Progenitor cell of endocrine pancreas (in vitro differentiated cells): Measurements from ENCODE around the gene SAFB. TPM values are rescaled to one million over a fixed set of nuclear protein-coding genes. Genes with fewer than 3 reads are reported as not detected.

ENCODE experiments used
- DNase-seq: peaks from one replicate; pipeline ENCODE4 v3.0.0; 2021; ENCODE audit warnings: low spot score; ENCODE audit not compliant: unreplicated experiment
- H3K27ac Mint-ChIP-seq: 2 replicates; pipeline ENCODE4 v1.8.0; 2021; ENCODE audit warnings: mild to moderate bottlenecking, moderate library complexity, mixed read lengths
- H3K27me3 Mint-ChIP-seq: 2 replicates; pipeline ENCODE4 v1.8.0; 2021; ENCODE audit warnings: mixed read lengths
- H3K36me3 Mint-ChIP-seq: 2 replicates; pipeline ENCODE4 v1.8.0; 2022; ENCODE audit warnings: mixed read lengths; ENCODE audit not compliant: insufficient read depth
- H3K4me1 Mint-ChIP-seq: 2 replicates; pipeline ENCODE4 v1.8.0; 2021; ENCODE audit warnings: low read depth, mixed read lengths
- H3K4me3 Mint-ChIP-seq: 2 replicates; pipeline ENCODE4 v1.8.0; 2021; ENCODE audit warnings: low read depth, mild to moderate bottlenecking, moderate library complexity, mixed read lengths
- H3K9me3 Mint-ChIP-seq: 2 replicates; pipeline ENCODE4 v1.8.0; 2021; ENCODE audit warnings: low read depth, mixed read lengths
- CTCF ChIP-seq: fragments of 200-600 bp; sonication (generic); IDR thresholded peaks from one replicate; pipeline ENCODE4 v1.5.0; 2021; ENCODE audit warnings: antibody characterized with exemption, mild to moderate bottlenecking; ENCODE audit not compliant: unreplicated experiment
- total RNA-seq: library from RNA; stranded (reverse); gene quantifications from 2 replicates; pipeline ENCODE4 v1.2.1, GENCODE V29; 2021

The SAFB gene
- total RNA-seq, 1 donor from 2014 or later, result 169 TPM

DNA sequence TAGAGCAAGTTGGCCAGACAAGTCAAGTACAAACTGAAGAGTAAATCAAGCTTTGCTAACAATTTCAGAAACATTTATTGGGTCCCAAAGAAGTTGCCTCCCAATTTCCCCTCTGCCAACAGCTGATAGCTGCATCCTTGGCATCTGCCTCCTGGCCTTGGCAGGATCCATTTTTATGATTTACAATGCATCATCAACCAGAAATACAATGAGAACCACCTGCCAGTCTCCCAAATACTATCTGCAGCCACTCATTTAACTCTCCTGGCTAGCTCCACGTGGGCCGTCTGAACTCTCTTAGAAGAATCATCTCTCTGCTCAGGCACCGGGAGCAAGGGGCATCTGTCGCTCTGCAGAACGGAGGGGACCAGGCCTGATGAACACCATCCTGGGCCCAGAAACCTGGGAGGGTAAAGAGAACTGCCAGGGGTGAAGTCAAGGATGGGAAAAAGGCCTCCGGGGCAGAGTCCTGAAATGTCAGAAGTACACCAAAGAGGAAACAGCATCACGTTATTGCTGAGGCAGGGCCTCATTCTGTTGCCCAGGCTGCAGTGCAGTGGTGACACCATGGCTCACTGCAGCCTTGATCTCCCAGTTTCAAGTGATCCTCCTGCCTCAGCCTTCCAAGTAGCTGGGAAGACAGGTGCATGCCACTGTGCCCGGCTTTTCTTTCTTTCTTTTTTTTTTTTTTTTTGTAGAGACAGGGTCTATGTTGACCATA is 94.5 kb downstream of the SAFB start:
- Mint-ChIP-seq H3K4me3 (peak overlapping the region; percentile 38), H3K36me3 (peaks cover 4% of the 10 kb centered on the region)

More for the DNA sequence above, 94.5 kb downstream of the SAFB start:
- TF ChIP-seq CTCF, result no peak
- no peaks in the 10 kb centered on the region for H3K9me3 Mint-ChIP-seq
- no peaks in the 10 kb centered on the region for H3K27me3 Mint-ChIP-seq
- peak overlapping the region; percentile 45 for H3K27ac Mint-ChIP-seq
- H3K4me1 Mint-ChIP-seq, result peaks cover 10% of the 10 kb centered on the region
- no peak for DNase-seq

Other genes with a start within 250 kb of the SAFB start
- not detected in 2 replicates for gene ZNRF4, start 167.7 kb upstream of the SAFB start, total RNA-seq
- 0.60 and 1.0 TPM in 2 replicates for gene TINCR, start 55.1 kb upstream of the SAFB start, total RNA-seq
- 95.4 and 107 TPM in 2 replicates for gene SAFB2, start 307 bp upstream of the SAFB start, total RNA-seq
- 28.1 and 29.7 TPM in 2 replicates for gene MICOS13, start 57.4 kb downstream of the SAFB start, total RNA-seq
- gene HSD11B1L, start 57.9 kb downstream of the SAFB start, total RNA-seq, result 20.1 and 21.1 TPM in 2 replicates
- gene RPL36, start 67.2 kb downstream of the SAFB start, total RNA-seq, result 720 and 727 TPM in 2 replicates
- 56.1 and 61.7 TPM in 2 replicates for gene LONP1, start 97.1 kb downstream of the SAFB start, total RNA-seq
- not detected in 2 replicates for gene CATSPERD, start 97.6 kb downstream of the SAFB start, total RNA-seq
- 5.8 and 5.9 TPM in 2 replicates for gene PRR22, start 161.7 kb downstream of the SAFB start, total RNA-seq
- 42.6 and 43.1 TPM in 2 replicates for gene DUS3L, start 168.1 kb downstream of the SAFB start, total RNA-seq
- 1.9 and 2.1 TPM in 2 replicates for gene NRTN, start 182.0 kb downstream of the SAFB start, total RNA-seq
- not detected in 2 replicates for gene FUT6, start 216.6 kb downstream of the SAFB start, total RNA-seq
- gene FUT3, start 228.4 kb downstream of the SAFB start, total RNA-seq, result not detected in 2 replicates
- gene FUT5, start 247.5 kb downstream of the SAFB start, total RNA-seq, result not detected in 2 replicates